K562 (cell line): ENCODE data around the gene TRAF3.

Experiments used
- ELF4 ChIP-seq: fragments of 450-650 bp; formaldehyde crosslinking; IDR thresholded peaks from 2 replicates; pipeline ENCODE4 v1.4.0; 2022; ENCODE audit warnings: missing genetic modification characterization
- ETS1 ChIP-seq: conservative IDR thresholded peaks from 2 replicates; pipeline ENCODE4 v1.6.1; 2011; ENCODE audit warnings: low read depth, mild to moderate bottlenecking, low read length; ENCODE audit not compliant: control insufficient read depth
- HDGF ChIP-seq: fragments of 450-650 bp; IDR thresholded peaks from 2 replicates; pipeline ENCODE4 v1.6.1; 2016
- YY1 ChIP-seq, 3 experiments: IDR thresholded peaks; 2 replicates each; pipeline ENCODE4 v1.6.1; 2011; ENCODE audit warnings: low read length in 2 of 3, mild to moderate bottlenecking in 2 of 3, moderate library complexity in 2 of 3, borderline replicate concordance in 1 of 3, control low read depth in 1 of 3, low read depth in 1 of 3; ENCODE audit not compliant: insufficient read depth in 3 of 3, insufficient replicate concordance in 2 of 3, control insufficient read depth in 1 of 3, insufficient read length in 1 of 3; ENCODE audit errors: extremely low read depth in 1 of 3
- ZNF436 ChIP-seq: fragments of 250-450, 450-650 bp; sonication (Bioruptor Pico); formaldehyde crosslinking; IDR thresholded peaks from 2 replicates; pipeline ENCODE4 v1.7.0; 2020; ENCODE audit warnings: mild to moderate bottlenecking
- ZZZ3 ChIP-seq: fragments of 450-650 bp; IDR thresholded peaks from 2 replicates; pipeline ENCODE4 v1.6.1; 2016; ENCODE audit warnings: antibody characterized with exemption, mild to moderate bottlenecking, moderate library complexity
- TF ChIP-seq, protein P1 (sequence below), 3 experiments: IDR thresholded peaks in 2 of 3; conservative IDR thresholded peaks in 1 of 3; 2 replicates each; pipeline ENCODE4 v1.5.1; 2011 to 2012; ENCODE audit warnings: low read length in 3 of 3, mild to moderate bottlenecking in 3 of 3, control low read depth in 2 of 3, improper control_type of control experiment in 1 of 3, inconsistent platforms in 1 of 3, low read depth in 1 of 3, mixed read lengths in 1 of 3, moderate library complexity in 1 of 3; ENCODE audit not compliant: insufficient read depth in 2 of 3
- TF ChIP-seq, protein P2 (sequence below), 2 experiments: fragments of 450-650 bp; formaldehyde crosslinking in 1 of 2; IDR thresholded peaks; 2 replicates each; pipeline versions ENCODE4 v1.4.0 to v1.6.1; 2014 to 2020; ENCODE audit warnings: mild to moderate bottlenecking in 2 of 2, borderline replicate concordance in 1 of 2, low read depth in 1 of 2

DNA sequence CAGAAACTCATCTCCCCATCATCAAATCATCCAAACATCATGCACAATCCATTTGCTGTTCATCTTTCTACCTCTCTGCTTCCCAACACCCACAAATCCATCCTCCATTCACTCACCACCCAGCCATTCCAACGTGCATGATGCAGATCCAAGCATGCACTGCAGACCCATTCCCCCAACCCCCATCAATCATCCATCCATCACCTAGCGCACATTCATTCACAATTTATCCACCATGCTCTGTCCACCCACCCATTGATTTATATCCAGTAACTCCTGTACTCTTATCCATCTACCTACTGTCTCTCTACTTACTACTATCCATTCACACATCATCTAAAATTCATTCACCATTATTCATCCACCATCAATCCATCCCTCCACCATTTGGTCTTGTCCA lies 141.2 kb downstream of the TRAF3 start:
- TF ChIP-seq, protein P1, sequence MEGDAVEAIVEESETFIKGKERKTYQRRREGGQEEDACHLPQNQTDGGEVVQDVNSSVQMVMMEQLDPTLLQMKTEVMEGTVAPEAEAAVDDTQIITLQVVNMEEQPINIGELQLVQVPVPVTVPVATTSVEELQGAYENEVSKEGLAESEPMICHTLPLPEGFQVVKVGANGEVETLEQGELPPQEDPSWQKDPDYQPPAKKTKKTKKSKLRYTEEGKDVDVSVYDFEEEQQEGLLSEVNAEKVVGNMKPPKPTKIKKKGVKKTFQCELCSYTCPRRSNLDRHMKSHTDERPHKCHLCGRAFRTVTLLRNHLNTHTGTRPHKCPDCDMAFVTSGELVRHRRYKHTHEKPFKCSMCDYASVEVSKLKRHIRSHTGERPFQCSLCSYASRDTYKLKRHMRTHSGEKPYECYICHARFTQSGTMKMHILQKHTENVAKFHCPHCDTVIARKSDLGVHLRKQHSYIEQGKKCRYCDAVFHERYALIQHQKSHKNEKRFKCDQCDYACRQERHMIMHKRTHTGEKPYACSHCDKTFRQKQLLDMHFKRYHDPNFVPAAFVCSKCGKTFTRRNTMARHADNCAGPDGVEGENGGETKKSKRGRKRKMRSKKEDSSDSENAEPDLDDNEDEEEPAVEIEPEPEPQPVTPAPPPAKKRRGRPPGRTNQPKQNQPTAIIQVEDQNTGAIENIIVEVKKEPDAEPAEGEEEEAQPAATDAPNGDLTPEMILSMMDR (IDR thresholded peaks at IDR 0.05 in 2 of 3, conservative IDR thresholded peaks at IDR 0.05 in 1 of 3; ENCODE audit: insufficient read depth in 2 of 3, low read depth in 1 of 3, low read length in 3 of 3) = no peak
- TF ChIP-seq ZNF436 (no peak), YY1 (IDR thresholded peaks at IDR 0.05; ENCODE audit: borderline replicate concordance in 1 of 3, control insufficient read depth in 1 of 3, extremely low read depth in 1 of 3, insufficient read depth in 3 of 3, insufficient read length in 1 of 3, insufficient replicate concordance in 2 of 3, low read depth in 1 of 3, low read length in 2 of 3) (no peak), ZZZ3 (no peak), ETS1 (no peak), HDGF (no peak), ELF4 (CRISPR knock-in tag) (no peak)
- TF ChIP-seq, protein P2, sequence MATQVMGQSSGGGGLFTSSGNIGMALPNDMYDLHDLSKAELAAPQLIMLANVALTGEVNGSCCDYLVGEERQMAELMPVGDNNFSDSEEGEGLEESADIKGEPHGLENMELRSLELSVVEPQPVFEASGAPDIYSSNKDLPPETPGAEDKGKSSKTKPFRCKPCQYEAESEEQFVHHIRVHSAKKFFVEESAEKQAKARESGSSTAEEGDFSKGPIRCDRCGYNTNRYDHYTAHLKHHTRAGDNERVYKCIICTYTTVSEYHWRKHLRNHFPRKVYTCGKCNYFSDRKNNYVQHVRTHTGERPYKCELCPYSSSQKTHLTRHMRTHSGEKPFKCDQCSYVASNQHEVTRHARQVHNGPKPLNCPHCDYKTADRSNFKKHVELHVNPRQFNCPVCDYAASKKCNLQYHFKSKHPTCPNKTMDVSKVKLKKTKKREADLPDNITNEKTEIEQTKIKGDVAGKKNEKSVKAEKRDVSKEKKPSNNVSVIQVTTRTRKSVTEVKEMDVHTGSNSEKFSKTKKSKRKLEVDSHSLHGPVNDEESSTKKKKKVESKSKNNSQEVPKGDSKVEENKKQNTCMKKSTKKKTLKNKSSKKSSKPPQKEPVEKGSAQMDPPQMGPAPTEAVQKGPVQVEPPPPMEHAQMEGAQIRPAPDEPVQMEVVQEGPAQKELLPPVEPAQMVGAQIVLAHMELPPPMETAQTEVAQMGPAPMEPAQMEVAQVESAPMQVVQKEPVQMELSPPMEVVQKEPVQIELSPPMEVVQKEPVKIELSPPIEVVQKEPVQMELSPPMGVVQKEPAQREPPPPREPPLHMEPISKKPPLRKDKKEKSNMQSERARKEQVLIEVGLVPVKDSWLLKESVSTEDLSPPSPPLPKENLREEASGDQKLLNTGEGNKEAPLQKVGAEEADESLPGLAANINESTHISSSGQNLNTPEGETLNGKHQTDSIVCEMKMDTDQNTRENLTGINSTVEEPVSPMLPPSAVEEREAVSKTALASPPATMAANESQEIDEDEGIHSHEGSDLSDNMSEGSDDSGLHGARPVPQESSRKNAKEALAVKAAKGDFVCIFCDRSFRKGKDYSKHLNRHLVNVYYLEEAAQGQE (IDR thresholded peaks at IDR 0.05; ENCODE audit: borderline replicate concordance) = no peak
- TF ChIP-seq, protein P2 (CRISPR knock-in tag; IDR thresholded peaks at IDR 0.05; ENCODE audit: low read depth) = no peak
